ENCODE measurements around the gene CRISPLD2. TPM values are rescaled to one million over a fixed set of nuclear protein-coding genes. Genes with fewer than 3 reads are reported as not detected.
"Not testable (repeated sequence)": the region's sequence is repeated elsewhere in the genome, so short reads cannot be mapped to it uniquely, and the experiment has no call there.

CRISPLD2 gene
- total and polyA plus RNA-seq, 4 donors: 3.4 to 15.8 (median 8.2) TPM

DNA sequence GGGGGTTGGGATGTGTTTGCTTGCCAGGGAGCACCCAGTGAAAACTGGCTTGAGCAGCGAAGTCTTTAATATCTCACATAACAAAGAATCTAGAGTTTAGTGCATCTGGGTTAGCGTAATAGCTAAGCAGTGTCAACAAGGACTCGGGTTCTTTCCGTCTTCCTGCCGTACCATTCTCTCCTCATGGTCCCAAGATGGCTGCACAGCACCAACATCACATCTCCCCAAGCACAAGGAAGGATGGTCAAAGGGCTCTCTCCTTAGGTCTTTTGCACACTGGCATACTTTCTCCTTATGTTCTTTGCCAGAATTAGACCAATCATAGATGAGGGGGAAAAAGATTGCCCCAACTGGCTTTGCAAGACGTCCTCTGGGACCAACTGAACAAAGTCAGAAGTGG lies 30.9 kb downstream of the CRISPLD2 start:
- DNase-seq (ENCODE audit: low read depth in 4 of 6, low spot score in 6 of 6): no peak
- no peaks in the 10 kb centered on the region for H3K36me3 ChIP-seq (ENCODE audit: control insufficient read depth, insufficient read depth, low read length)
- H3K4me1 ChIP-seq (ENCODE audit: control insufficient read depth, insufficient read depth, low read length): peaks cover 5% of the 10 kb centered on the region
- H3K4me3 ChIP-seq (ENCODE audit: low read depth, low read length): no peak overlapping the region
- H3K27ac ChIP-seq (ENCODE audit: low read depth, low read length): peak overlapping the region; percentile 16
- H3K27me3 ChIP-seq (ENCODE audit: control insufficient read depth, insufficient read depth, low read length): peaks cover 5% of the 10 kb centered on the region
- no peaks in the 10 kb centered on the region for H3K9me3 ChIP-seq (ENCODE audit: control insufficient read depth, insufficient read depth, low read length)
- WGBS (ENCODE audit: insufficient coverage): no CpG with 5 or more reads among the region's 6 CpGs

DNA sequence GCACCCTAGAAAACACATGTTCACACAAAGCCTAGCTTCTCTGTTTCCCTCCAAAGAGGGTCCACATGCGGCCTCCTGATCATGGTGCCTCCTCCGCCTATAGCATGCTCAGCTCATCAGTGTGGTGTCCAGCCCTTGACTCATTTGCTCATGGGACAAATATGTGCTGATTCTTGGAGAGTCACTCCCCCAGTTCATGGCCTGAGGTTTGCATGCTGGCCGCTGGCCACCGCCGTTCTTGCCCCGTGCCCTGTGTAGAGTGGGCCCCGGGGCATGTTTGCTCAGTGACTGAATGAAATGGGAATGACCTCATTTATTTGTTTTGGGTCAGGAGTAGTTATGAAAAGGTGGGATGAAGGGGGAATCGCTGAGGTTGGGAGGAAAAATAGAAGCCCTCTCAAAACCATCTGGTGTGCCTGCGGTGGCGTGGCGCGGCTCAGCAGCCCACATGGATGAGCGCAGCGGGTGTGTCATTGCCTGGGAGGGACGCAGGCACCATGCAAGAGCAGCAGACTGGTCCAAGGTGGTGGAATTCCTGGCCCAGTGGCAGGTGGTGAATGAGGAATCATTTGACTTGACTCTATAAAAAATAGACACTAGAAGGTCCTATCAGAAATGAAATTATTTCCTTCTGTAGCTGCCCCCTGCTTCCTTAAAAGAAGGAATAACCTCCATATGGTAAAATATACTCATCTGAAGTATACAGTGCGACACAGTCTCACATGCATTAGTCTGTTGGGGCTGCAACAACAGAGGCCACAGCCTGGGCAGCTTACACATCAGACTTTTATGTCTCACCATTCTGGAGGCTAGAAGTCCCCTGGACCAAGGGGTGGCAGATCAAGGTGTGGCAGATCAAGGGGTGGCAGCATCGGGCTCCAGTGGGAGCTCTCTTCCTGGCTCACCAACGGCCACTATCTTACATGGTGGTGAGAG lies 31.7 kb downstream of the CRISPLD2 start:
- peaks cover 5% of the 10 kb centered on the region for H3K27me3 ChIP-seq (ENCODE audit: control insufficient read depth, insufficient read depth, low read length)
- H3K4me1 ChIP-seq (ENCODE audit: control insufficient read depth, insufficient read depth, low read length): peaks cover 5% of the 10 kb centered on the region
- 88% methylated on average over 10 of the region's 18 CpGs for WGBS (ENCODE audit: insufficient coverage)
- no peak overlapping the region for H3K4me3 ChIP-seq (ENCODE audit: low read depth, low read length)
- no peaks in the 10 kb centered on the region for H3K36me3 ChIP-seq (ENCODE audit: control insufficient read depth, insufficient read depth, low read length)
- H3K27ac ChIP-seq (ENCODE audit: low read depth, low read length): peak overlapping the region; percentile 16
- no peaks in the 10 kb centered on the region for H3K9me3 ChIP-seq (ENCODE audit: control insufficient read depth, insufficient read depth, low read length)
- DNase-seq (ENCODE audit: low read depth in 4 of 6, low spot score in 6 of 6): no peak

DNA sequence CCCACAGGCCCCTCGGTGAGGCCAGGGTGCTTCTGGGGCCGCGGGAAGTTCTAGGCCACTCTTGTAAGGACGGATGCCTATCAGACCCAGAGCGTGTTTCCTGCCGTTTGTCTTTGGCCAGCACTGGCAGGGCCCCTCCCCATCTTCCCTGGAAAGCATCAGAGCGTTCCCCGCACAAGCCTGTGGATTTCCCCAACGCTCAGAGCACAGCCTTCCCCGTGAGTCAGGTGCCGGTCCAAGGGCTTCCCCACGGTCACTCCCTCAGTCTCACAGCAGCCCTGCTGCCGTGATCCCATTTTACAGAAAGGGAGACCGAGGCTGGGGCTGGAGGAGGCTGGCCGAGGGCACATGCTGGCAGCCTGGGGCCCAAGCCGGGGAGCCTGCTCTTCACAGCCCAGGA lies 33.7 kb downstream of the CRISPLD2 start:
- WGBS (ENCODE audit: insufficient coverage): 79% methylated on average over 16 of the region's 16 CpGs
- H3K36me3 ChIP-seq (ENCODE audit: control insufficient read depth, insufficient read depth, low read length): no peaks in the 10 kb centered on the region
- H3K4me3 ChIP-seq (ENCODE audit: low read depth, low read length): no peak overlapping the region
- no peak for DNase-seq (ENCODE audit: low read depth in 4 of 6, low spot score in 6 of 6)
- no peaks in the 10 kb centered on the region for H3K27me3 ChIP-seq (ENCODE audit: control insufficient read depth, insufficient read depth, low read length)
- no peaks in the 10 kb centered on the region for H3K4me1 ChIP-seq (ENCODE audit: control insufficient read depth, insufficient read depth, low read length)
- H3K9me3 ChIP-seq (ENCODE audit: control insufficient read depth, insufficient read depth, low read length): no peaks in the 10 kb centered on the region
- no peak overlapping the region for H3K27ac ChIP-seq (ENCODE audit: low read depth, low read length)

DNA sequence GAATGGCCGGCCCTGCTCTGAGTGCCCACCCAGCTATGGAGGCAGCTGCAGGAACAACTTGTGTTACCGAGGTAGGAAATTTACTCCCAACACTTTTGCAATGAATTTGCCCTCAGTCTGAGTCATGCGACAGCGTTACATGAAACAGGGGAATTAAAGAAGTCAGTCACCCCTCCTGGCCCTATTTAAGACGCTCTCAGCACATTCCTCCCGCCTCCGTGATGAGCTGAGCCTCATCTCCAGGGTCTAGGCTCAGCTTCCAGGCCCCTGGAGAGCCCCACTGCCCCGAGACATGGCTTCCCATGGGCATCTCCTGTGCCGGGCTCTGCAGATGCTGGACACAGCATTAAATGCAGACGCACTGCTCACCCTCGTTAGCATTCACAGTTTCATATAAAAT lies 35.0 kb downstream of the CRISPLD2 start:
- H3K9me3 ChIP-seq (ENCODE audit: control insufficient read depth, insufficient read depth, low read length): peaks cover 3% of the 10 kb centered on the region
- no peaks in the 10 kb centered on the region for H3K36me3 ChIP-seq (ENCODE audit: control insufficient read depth, insufficient read depth, low read length)

DNA sequence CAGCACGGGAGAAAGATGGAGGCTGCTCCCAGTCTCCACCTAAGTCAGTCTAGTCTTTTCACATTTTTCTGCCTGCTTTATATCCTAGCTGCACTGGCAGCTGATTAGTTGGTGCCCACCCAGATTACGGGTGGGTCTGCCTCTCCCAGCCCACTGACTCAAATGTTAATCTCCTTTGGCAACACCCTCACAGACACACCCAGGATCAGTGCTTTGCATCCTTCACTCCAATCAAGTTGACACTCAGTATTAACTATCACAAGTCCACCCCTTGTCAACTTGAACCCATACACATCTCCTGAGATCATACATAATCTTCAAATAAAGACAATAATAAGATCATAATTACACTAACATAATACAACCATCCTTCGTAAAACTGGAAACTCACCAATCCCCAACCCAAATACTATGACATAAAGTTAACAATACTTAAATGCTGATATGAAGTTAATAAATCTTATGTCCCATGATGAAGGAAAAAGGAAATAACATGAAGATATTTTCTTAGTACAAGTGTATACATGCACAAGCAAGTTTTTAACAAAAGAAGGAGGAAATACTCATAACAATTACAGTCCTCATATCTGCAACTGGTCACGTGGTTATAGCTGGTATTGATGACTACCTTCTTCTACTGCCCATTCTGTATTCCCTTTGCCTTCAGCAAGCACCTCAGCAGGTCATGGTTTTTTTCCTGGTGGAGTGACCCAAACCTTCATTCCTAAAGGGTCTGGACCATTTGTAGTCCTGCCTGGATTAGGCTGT lies 35.8 kb downstream of the CRISPLD2 start:
- H3K4me1 ChIP-seq (ENCODE audit: control insufficient read depth, insufficient read depth, low read length); H3K27me3 ChIP-seq (ENCODE audit: control insufficient read depth, insufficient read depth, low read length); H3K36me3 ChIP-seq (ENCODE audit: control insufficient read depth, insufficient read depth, low read length); H3K9me3 ChIP-seq (ENCODE audit: control insufficient read depth, insufficient read depth, low read length); DNase-seq (ENCODE audit: low read depth in 4 of 6, low spot score in 6 of 6); H3K27ac ChIP-seq (ENCODE audit: low read depth, low read length); H3K4me3 ChIP-seq (ENCODE audit: low read depth, low read length): not testable (repeated sequence)
- WGBS (ENCODE audit: insufficient coverage): 92% methylated on average over 2 of the region's 4 CpGs

More for the DNA sequence above, 35.0 kb downstream of the CRISPLD2 start:
- H3K4me1 ChIP-seq (ENCODE audit: control insufficient read depth, insufficient read depth, low read length): no peaks in the 10 kb centered on the region
- H3K27ac ChIP-seq (ENCODE audit: low read depth, low read length): no peak overlapping the region
- no peak for DNase-seq (ENCODE audit: low read depth in 4 of 6, low spot score in 6 of 6)
- H3K4me3 ChIP-seq (ENCODE audit: low read depth, low read length): no peak overlapping the region
- no peaks in the 10 kb centered on the region for H3K27me3 ChIP-seq (ENCODE audit: control insufficient read depth, insufficient read depth, low read length)
- WGBS (ENCODE audit: insufficient coverage): 89% methylated on average over 9 of the region's 11 CpGs

DNA sequence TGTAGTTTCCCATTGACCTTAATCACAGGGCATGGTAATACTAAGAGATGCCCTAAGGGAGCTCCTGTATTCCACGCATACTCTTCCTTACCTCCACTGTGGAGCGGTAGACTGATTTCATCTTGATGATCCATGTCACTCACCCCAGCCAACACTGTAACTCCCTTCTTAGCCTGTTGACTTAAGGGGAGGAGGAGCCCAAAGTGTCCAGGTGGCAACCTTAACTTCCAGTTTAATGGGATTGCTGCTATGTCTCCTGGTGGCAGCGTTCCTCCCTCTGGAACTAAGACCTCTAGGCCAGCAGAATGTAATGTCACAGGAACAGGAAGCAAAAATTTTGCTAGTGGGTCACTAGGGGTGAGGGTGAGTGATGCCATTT lies 36.4 kb downstream of the CRISPLD2 start:
- H3K27me3 ChIP-seq (ENCODE audit: control insufficient read depth, insufficient read depth, low read length); H3K27ac ChIP-seq (ENCODE audit: low read depth, low read length); H3K9me3 ChIP-seq (ENCODE audit: control insufficient read depth, insufficient read depth, low read length); H3K36me3 ChIP-seq (ENCODE audit: control insufficient read depth, insufficient read depth, low read length); H3K4me3 ChIP-seq (ENCODE audit: low read depth, low read length); DNase-seq (ENCODE audit: low read depth in 4 of 6, low spot score in 6 of 6); H3K4me1 ChIP-seq (ENCODE audit: control insufficient read depth, insufficient read depth, low read length): not testable (repeated sequence)
- no CpG with 5 or more reads among the region's 3 CpGs for WGBS (ENCODE audit: insufficient coverage)

DNA sequence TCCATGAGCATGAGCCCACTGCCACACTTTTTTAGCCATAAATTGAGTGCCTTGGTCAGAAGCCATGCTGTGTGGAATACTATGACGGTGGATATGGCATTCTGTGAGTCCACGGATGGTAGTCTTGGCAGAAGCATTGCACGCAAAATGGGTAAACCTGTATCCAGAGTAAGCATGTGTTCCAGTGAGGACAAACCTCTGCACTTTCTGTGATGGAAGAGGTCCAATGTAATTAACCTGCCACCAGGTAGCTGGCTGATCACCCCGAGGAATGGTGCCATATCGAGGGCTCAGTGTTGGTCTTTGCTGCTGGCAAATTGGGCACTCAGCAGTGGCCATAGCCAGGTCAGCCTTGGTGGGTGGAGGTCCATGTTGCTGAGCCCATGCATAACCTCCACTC lies 37.0 kb downstream of the CRISPLD2 start:
- WGBS (ENCODE audit: insufficient coverage): 90% methylated on average over 3 of the region's 5 CpGs

DNA sequence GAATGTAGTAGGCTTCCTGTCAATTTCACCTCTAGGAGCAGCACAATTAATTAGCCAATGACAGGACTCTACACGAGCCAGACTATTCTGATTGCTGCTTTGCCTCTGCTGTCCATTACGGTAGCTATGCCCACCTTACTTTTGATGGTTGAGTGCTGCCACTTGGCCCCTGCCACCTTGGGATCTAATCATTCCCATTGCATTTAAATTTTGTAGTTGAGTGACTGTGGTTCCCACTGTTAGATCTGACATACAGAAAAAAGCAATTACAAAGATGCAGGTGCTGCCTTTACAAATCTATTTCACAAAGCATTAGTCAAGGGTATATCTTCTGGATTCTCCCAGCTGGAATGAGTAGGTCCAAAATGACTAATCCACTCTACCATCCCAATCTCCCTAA lies 39.9 kb downstream of the CRISPLD2 start:
- peaks cover 20% of the 10 kb centered on the region for H3K4me1 ChIP-seq (ENCODE audit: control insufficient read depth, insufficient read depth, low read length)
- no peaks in the 10 kb centered on the region for H3K27me3 ChIP-seq (ENCODE audit: control insufficient read depth, insufficient read depth, low read length)
- H3K36me3 ChIP-seq (ENCODE audit: control insufficient read depth, insufficient read depth, low read length): no peaks in the 10 kb centered on the region
- WGBS (ENCODE audit: insufficient coverage): 90% methylated on average over 2 of the region's 2 CpGs
- no peak overlapping the region for H3K4me3 ChIP-seq (ENCODE audit: low read depth, low read length)
- DNase-seq (ENCODE audit: low read depth in 4 of 6, low spot score in 6 of 6): no peak
- H3K9me3 ChIP-seq (ENCODE audit: control insufficient read depth, insufficient read depth, low read length): peaks cover 8% of the 10 kb centered on the region
- no peak overlapping the region for H3K27ac ChIP-seq (ENCODE audit: low read depth, low read length)

More for the DNA sequence above, 37.0 kb downstream of the CRISPLD2 start:
- not testable (repeated sequence) for H3K36me3 ChIP-seq (ENCODE audit: control insufficient read depth, insufficient read depth, low read length); DNase-seq (ENCODE audit: low read depth in 4 of 6, low spot score in 6 of 6); H3K27me3 ChIP-seq (ENCODE audit: control insufficient read depth, insufficient read depth, low read length); H3K4me1 ChIP-seq (ENCODE audit: control insufficient read depth, insufficient read depth, low read length); H3K27ac ChIP-seq (ENCODE audit: low read depth, low read length); H3K4me3 ChIP-seq (ENCODE audit: low read depth, low read length); H3K9me3 ChIP-seq (ENCODE audit: control insufficient read depth, insufficient read depth, low read length)

DNA sequence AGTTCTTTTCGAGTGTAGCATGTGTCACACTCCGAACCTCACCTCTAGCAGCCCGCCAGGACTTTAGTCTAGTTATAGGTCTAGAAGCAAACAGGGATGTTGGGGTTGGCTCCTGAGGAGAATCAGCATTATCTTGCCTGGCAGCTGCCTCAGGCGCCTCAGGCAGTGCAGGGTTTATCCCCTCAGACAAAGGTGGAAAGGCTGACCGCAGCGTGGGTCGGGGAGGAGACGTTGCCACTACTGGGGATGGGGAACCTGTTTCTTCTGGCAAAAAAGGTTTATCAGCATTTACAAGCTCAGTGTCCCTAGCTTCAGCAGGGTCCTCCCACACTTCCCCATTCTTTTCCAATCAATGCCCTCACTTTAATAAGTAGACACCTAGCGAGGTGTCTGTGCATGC lies 40.6 kb downstream of the CRISPLD2 start:
- no peak for DNase-seq (ENCODE audit: low read depth in 4 of 6, low spot score in 6 of 6)
- H3K4me1 ChIP-seq (ENCODE audit: control insufficient read depth, insufficient read depth, low read length): peaks cover 22% of the 10 kb centered on the region
- peaks cover 8% of the 10 kb centered on the region for H3K9me3 ChIP-seq (ENCODE audit: control insufficient read depth, insufficient read depth, low read length)
- H3K36me3 ChIP-seq (ENCODE audit: control insufficient read depth, insufficient read depth, low read length): no peaks in the 10 kb centered on the region
- no peaks in the 10 kb centered on the region for H3K27me3 ChIP-seq (ENCODE audit: control insufficient read depth, insufficient read depth, low read length)
- no peak overlapping the region for H3K27ac ChIP-seq (ENCODE audit: low read depth, low read length)
- H3K4me3 ChIP-seq (ENCODE audit: low read depth, low read length): no peak overlapping the region
- WGBS (ENCODE audit: insufficient coverage): 90% methylated on average over 5 of the region's 9 CpGs
